Esophagus (tissue), 2 donors: ENCODE data around the gene ESRRA. TPM values are rescaled to one million over a fixed set of nuclear protein-coding genes. Genes with fewer than 3 reads are reported as not detected.

ENCODE experiments used
- H3K27ac ChIP-seq, 2 donors: one replicate each; pipeline ENCODE4 v1.5.1; 2013; ENCODE audit warnings: low read depth in 2 of 2, mild to moderate bottlenecking in 2 of 2, inconsistent platforms in 1 of 2, low read length in 1 of 2, moderate library complexity in 1 of 2
- H3K27me3 ChIP-seq, 2 donors: one replicate each; pipeline ENCODE4 v1.6.1; 2013; ENCODE audit warnings: low read length in 2 of 2, control low read depth in 1 of 2, mild to moderate bottlenecking in 1 of 2; ENCODE audit not compliant: insufficient read depth in 2 of 2, control insufficient read depth in 1 of 2
- H3K36me3 ChIP-seq, 2 donors: one replicate each; pipeline ENCODE4 v1.6.1; 2013; ENCODE audit warnings: low read length in 1 of 2; ENCODE audit not compliant: control insufficient read depth in 2 of 2, insufficient read depth in 2 of 2
- H3K4me1 ChIP-seq, 2 donors: one replicate each; pipeline ENCODE4 v1.6.1; 2013; ENCODE audit warnings: low read length in 1 of 2; ENCODE audit not compliant: control insufficient read depth in 2 of 2, insufficient read depth in 2 of 2
- H3K4me3 ChIP-seq, 2 donors: one replicate each; pipeline ENCODE4 v1.5.1; 2013; ENCODE audit warnings: low read length in 2 of 2, mild to moderate bottlenecking in 2 of 2, low read depth in 1 of 2, moderate library complexity in 1 of 2
- H3K9me3 ChIP-seq, 2 donors: one replicate each; pipeline ENCODE4 v1.6.1; 2013; ENCODE audit warnings: mild to moderate bottlenecking in 2 of 2, low read depth in 1 of 2, low read length in 1 of 2, moderate library complexity in 1 of 2; ENCODE audit not compliant: control insufficient read depth in 2 of 2, insufficient read depth in 1 of 2
- WGBS, 2 donors: extraction: QIAGEN DNeasy Blood & Tissue Kit; methylation state at CpG; one replicate each; pipeline ENCODE4 v1.1.7; 2013; 5-methylcytosine and 5-hydroxymethylcytosine counted together
- polyA plus RNA-seq, 2 donors: library from polyadenylated mRNA; stranded (reverse); fragments of 200-250 nt; gene quantifications; one replicate each; pipeline ENCODE4 v1.2.3, GENCODE V29; 2013
- donor health status: healthy with polysubstance abuse.
- donor health status: Bipolar disorder and iron deficiency.

The ESRRA gene
- 10 to 100 TPM; 63.7 to 85.4 TPM for polyA plus RNA-seq

GRCh38 chr11:64305075-64305690 lies at the start of gene ESRRA:
Gene ESRRA, plus strand, starts transcription at chr11:64305524. Its CDS starts 1,656 bp downstream, at chr11:64307180.
- peak within 1 kb of the TSS; percentile 59 to 74 for H3K4me3 ChIP-seq
- 0 to 1% methylated on average over 56 to 81 of the region's 81 CpGs for WGBS, 2 donors
- peaks cover 6 to 15% of the 10 kb centered on the region in 2 donors for H3K4me1 ChIP-seq
- no peaks in the 10 kb centered on the region for H3K9me3 ChIP-seq
- H3K36me3 ChIP-seq: peaks cover 0 to 7% of the 10 kb centered on the region in 2 donors
- peak within 1 kb of the TSS; percentile 94 to 99 for H3K27ac ChIP-seq
- no peaks in the 10 kb centered on the region for H3K27me3 ChIP-seq

GRCh38 chr11:64256300-64256699 lies 49.0 kb upstream of the ESRRA start:
- H3K27me3 ChIP-seq: no peaks in the 10 kb centered on the region
- H3K4me1 ChIP-seq: peaks cover 0 to 8% of the 10 kb centered on the region in 2 donors
- no peak overlapping the region for H3K27ac ChIP-seq
- 80 to 81% methylated on average over 15 of the region's 15 CpGs for WGBS, 2 donors
- H3K4me3 ChIP-seq: no peak overlapping the region
- H3K9me3 ChIP-seq: no peaks in the 10 kb centered on the region
- H3K36me3 ChIP-seq: peaks cover 14 to 50% of the 10 kb centered on the region in 2 donors

GRCh38 chr11:64258356-64258755 lies 47.0 kb upstream of the ESRRA start:
- H3K27me3 ChIP-seq: no peaks in the 10 kb centered on the region
- no peak overlapping the region for H3K27ac ChIP-seq
- no peak overlapping the region for H3K4me3 ChIP-seq
- no peaks in the 10 kb centered on the region for H3K9me3 ChIP-seq
- 89 to 91% methylated on average over 18 to 24 of the region's 24 CpGs for WGBS, 2 donors
- no peaks in the 10 kb centered on the region for H3K4me1 ChIP-seq
- peaks cover 14 to 70% of the 10 kb centered on the region in 2 donors for H3K36me3 ChIP-seq

GRCh38 chr11:64258946-64259532 lies 46.3 kb upstream of the ESRRA start:
- WGBS, 2 donors: 91 to 93% methylated on average over 27 to 32 of the region's 32 CpGs
- Histone ChIP-seq H3K27ac (no peak overlapping the region), H3K4me3 (no peak overlapping the region), H3K36me3 (peaks cover 14 to 77% of the 10 kb centered on the region in 2 donors), H3K9me3 (no peaks in the 10 kb centered on the region), H3K4me1 (no peaks in the 10 kb centered on the region), H3K27me3 (no peaks in the 10 kb centered on the region)

GRCh38 chr11:64259533-64260067 lies 45.7 kb upstream of the ESRRA start:
- Histone ChIP-seq H3K4me1 (no peaks in the 10 kb centered on the region), H3K36me3 (peaks cover 18 to 75% of the 10 kb centered on the region in 2 donors), H3K27ac (no peak overlapping the region), H3K27me3 (no peaks in the 10 kb centered on the region), H3K9me3 (no peaks in the 10 kb centered on the region), H3K4me3 (no peak overlapping the region)
- 79 to 81% methylated on average over 4 of the region's 4 CpGs for WGBS, 2 donors

DNA sequence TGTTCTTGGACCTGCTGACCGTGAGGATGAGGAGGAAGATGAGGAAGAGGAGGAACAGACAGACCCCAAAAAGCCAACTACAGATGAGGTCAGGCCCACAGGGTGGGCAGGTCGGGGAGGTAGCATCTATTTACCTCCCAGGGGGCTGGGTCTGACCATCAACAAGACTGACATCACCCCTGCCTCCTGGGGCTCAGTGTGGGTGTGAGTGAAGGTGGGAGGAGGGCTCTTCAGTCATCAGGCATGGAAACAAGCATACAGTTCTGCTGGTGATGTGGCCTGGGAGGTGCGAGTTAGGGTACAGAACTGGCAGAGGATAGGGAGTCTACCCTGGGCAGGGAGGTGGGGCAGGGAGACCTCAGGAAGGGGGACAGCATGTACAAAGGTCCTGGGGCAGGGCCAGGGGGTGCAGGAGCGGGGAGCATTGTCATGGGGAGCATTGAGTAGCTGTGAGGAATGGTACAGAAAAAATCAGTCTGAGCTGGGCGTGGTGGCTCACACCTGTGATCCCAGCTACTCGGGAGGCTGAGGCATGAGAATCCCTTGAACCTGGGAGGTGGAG lies 45.1 kb upstream of the ESRRA start:
- no peaks in the 10 kb centered on the region for H3K4me1 ChIP-seq
- no peaks in the 10 kb centered on the region for H3K9me3 ChIP-seq
- H3K27me3 ChIP-seq: no peaks in the 10 kb centered on the region
- H3K4me3 ChIP-seq: no peak overlapping the region
- no peak overlapping the region for H3K27ac ChIP-seq
- H3K36me3 ChIP-seq: peaks cover 18 to 73% of the 10 kb centered on the region in 2 donors
- WGBS, 2 donors: 91 to 94% methylated on average over 6 of the region's 6 CpGs

- no peaks in the 10 kb centered on the region for H3K27me3 ChIP-seq
- no peak overlapping the region for H3K4me3 ChIP-seq
- no peak overlapping the region for H3K27ac ChIP-seq
- 86 to 88% methylated on average over 18 of the region's 18 CpGs for WGBS, 2 donors
- H3K9me3 ChIP-seq: no peaks in the 10 kb centered on the region
- no peaks in the 10 kb centered on the region for H3K4me1 ChIP-seq
- H3K36me3 ChIP-seq: peaks cover 16 to 73% of the 10 kb centered on the region in 2 donors
These were observed 43.7 kb upstream of the ESRRA start for GRCh38 chr11:64261556-64262080.

DNA sequence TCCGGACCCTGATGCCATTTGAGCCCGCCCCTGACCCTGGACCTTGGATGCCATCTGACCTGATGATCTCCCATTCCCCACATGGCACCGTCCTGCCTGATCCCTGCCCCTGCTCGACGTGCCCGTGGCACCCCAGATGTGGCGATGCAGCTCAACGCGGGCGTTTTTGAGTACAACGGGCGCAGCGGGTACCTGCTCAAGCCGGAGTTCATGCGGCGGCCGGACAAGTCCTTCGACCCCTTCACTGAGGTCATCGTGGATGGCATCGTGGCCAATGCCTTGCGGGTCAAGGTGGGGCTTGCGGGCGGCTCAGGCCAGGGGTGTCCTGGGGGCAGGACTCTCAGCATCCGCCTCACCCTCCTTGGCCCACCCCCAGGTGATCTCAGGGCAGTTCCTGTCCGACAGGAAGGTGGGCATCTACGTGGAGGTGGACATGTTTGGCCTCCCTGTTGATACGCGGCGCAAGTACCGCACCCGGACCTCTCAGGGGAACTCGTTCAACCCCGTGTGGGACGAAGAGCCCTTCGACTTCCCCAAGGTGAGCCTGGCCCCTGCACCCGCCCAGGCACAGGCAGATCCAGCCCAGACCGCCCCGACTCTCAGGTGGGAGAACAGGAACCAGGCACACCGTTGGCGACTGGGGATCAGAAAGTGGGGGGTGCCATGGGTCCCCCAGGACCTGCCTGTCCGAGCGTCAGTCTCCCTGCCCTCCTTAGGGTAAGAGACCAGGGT lies 42.9 kb upstream of the ESRRA start:
- H3K27ac ChIP-seq: no peak overlapping the region
- H3K4me1 ChIP-seq: peaks cover 0 to 5% of the 10 kb centered on the region in 2 donors
- H3K27me3 ChIP-seq: no peaks in the 10 kb centered on the region
- 92% methylated on average over 42 of the region's 42 CpGs for WGBS, 2 donors
- no peaks in the 10 kb centered on the region for H3K9me3 ChIP-seq
- no peak overlapping the region for H3K4me3 ChIP-seq
- H3K36me3 ChIP-seq: peaks cover 15 to 75% of the 10 kb centered on the region in 2 donors
